ENCODE results near the gene THRA.

The THRA gene

DNA sequence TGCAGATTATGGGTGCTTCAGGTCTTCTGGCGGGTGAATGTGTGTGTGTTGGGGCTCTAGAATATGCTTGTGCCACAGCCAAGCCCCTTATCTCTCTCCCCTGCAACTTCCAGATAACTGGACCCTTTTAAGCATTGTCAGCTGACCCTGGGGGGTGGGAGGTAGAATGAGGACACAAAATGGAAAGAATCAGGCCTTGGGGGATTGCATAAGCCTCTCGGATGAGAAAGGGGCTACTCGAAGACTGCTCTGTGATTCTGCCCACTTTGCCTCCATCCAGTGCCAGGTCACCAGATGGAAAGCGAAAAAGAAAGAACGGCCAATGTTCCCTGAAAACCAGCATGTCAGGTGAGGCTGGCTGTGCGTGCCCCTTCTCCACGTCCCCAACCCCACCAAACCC lies 13.8 kb downstream of the THRA start:
- TF ChIP-seq, protein P1, sequence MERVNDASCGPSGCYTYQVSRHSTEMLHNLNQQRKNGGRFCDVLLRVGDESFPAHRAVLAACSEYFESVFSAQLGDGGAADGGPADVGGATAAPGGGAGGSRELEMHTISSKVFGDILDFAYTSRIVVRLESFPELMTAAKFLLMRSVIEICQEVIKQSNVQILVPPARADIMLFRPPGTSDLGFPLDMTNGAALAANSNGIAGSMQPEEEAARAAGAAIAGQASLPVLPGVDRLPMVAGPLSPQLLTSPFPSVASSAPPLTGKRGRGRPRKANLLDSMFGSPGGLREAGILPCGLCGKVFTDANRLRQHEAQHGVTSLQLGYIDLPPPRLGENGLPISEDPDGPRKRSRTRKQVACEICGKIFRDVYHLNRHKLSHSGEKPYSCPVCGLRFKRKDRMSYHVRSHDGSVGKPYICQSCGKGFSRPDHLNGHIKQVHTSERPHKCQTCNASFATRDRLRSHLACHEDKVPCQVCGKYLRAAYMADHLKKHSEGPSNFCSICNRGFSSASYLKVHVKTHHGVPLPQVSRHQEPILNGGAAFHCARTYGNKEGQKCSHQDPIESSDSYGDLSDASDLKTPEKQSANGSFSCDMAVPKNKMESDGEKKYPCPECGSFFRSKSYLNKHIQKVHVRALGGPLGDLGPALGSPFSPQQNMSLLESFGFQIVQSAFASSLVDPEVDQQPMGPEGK (CRISPR knock-in tag; IDR thresholded peaks at IDR 0.05; ENCODE audit: borderline replicate concordance): no peak
- TF ChIP-seq CSRNP3 (CRISPR knock-in tag; IDR thresholded peaks at IDR 0.05): no peak
- no peak for TF ChIP-seq ZNF8 (CRISPR knock-in tag; IDR thresholded peaks at IDR 0.05)
- TF ChIP-seq ISL1 (CRISPR knock-in tag; IDR thresholded peaks at IDR 0.05): no peak
- TF ChIP-seq CSDC2 (CRISPR knock-in tag; IDR thresholded peaks at IDR 0.05): no peak
- no peak for TF ChIP-seq GLIS3 (CRISPR knock-in tag; IDR thresholded peaks at IDR 0.05)
- TF ChIP-seq, protein P2, sequence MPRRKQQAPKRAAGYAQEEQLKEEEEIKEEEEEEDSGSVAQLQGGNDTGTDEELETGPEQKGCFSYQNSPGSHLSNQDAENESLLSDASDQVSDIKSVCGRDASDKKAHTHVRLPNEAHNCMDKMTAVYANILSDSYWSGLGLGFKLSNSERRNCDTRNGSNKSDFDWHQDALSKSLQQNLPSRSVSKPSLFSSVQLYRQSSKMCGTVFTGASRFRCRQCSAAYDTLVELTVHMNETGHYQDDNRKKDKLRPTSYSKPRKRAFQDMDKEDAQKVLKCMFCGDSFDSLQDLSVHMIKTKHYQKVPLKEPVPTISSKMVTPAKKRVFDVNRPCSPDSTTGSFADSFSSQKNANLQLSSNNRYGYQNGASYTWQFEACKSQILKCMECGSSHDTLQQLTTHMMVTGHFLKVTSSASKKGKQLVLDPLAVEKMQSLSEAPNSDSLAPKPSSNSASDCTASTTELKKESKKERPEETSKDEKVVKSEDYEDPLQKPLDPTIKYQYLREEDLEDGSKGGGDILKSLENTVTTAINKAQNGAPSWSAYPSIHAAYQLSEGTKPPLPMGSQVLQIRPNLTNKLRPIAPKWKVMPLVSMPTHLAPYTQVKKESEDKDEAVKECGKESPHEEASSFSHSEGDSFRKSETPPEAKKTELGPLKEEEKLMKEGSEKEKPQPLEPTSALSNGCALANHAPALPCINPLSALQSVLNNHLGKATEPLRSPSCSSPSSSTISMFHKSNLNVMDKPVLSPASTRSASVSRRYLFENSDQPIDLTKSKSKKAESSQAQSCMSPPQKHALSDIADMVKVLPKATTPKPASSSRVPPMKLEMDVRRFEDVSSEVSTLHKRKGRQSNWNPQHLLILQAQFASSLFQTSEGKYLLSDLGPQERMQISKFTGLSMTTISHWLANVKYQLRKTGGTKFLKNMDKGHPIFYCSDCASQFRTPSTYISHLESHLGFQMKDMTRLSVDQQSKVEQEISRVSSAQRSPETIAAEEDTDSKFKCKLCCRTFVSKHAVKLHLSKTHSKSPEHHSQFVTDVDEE (CRISPR knock-in tag; IDR thresholded peaks at IDR 0.05): no peak
- TF ChIP-seq, protein P3, sequence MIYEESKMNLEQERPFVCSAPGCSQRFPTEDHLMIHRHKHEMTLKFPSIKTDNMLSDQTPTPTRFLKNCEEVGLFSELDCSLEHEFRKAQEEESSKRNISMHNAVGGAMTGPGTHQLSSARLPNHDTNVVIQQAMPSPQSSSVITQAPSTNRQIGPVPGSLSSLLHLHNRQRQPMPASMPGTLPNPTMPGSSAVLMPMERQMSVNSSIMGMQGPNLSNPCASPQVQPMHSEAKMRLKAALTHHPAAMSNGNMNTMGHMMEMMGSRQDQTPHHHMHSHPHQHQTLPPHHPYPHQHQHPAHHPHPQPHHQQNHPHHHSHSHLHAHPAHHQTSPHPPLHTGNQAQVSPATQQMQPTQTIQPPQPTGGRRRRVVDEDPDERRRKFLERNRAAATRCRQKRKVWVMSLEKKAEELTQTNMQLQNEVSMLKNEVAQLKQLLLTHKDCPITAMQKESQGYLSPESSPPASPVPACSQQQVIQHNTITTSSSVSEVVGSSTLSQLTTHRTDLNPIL (CRISPR knock-in tag; IDR thresholded peaks at IDR 0.05; ENCODE audit: low read depth): no peak
- no peak for TF ChIP-seq ZNF70 (CRISPR knock-in tag; IDR thresholded peaks at IDR 0.05)
- no peak for TF ChIP-seq ZC3H10 (CRISPR knock-in tag; IDR thresholded peaks at IDR 0.05)
- no peak for TF ChIP-seq ZNF565 (CRISPR knock-in tag; conservative IDR thresholded peaks at IDR 0.05; ENCODE audit: low read depth)
- TF ChIP-seq ESRRG (CRISPR knock-in tag; IDR thresholded peaks at IDR 0.05): no peak
- TF ChIP-seq RARB (CRISPR knock-in tag; IDR thresholded peaks at IDR 0.05): no peak
- no peak for ATAC-seq

DNA sequence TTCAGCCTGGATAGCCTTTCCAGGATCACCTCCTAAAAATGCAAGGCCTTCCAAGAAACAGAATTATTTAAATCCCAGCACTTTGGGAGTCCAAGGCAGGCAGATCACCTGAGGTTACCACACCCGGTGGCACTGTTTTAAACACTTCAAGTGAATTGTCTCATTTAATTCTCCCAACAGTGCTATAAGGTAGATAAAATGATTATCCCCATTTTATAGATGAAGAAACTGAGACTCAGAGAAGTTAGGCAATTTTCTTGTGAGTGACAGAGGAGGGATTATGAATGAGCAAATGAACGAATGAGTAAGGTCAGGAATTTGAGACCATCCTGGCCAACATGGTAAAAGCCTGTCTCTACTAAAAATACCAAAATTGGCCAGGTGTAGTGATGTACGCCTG lies 16.8 kb downstream of the THRA start:
- ATAC-seq: no peak
- TF ChIP-seq, protein P2 (CRISPR knock-in tag; IDR thresholded peaks at IDR 0.05): no peak
- no peak for TF ChIP-seq TOX (CRISPR knock-in tag; IDR thresholded peaks at IDR 0.05; ENCODE audit: borderline replicate concordance)
- TF ChIP-seq, protein P3 (CRISPR knock-in tag; IDR thresholded peaks at IDR 0.05; ENCODE audit: low read depth): no peak

DNA sequence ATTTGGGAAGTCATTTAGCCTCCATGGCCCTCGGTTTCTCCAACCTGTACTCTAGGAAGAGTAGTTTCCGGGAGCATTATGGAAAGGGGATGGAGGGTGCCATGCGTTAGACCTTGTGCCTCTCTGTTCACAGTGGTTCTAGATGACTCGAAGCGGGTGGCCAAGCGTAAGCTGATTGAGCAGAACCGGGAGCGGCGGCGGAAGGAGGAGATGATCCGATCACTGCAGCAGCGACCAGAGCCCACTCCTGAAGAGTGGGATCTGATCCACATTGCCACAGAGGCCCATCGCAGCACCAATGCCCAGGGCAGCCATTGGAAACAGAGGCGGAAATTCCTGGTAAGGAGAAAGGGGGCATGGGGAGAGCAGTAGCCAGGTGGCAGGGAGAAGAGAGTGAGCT lies 21.7 kb downstream of the THRA start:
- no peak for TF ChIP-seq OSR1 (CRISPR knock-in tag; IDR thresholded peaks at IDR 0.05)
- TF ChIP-seq, protein P3 (CRISPR knock-in tag; IDR thresholded peaks at IDR 0.05; ENCODE audit: low read depth): no peak
- TF ChIP-seq TOX (CRISPR knock-in tag; IDR thresholded peaks at IDR 0.05; ENCODE audit: borderline replicate concordance): no peak
- no peak for TF ChIP-seq ESRRG (CRISPR knock-in tag; IDR thresholded peaks at IDR 0.05)
- TF ChIP-seq, protein P2 (CRISPR knock-in tag; IDR thresholded peaks at IDR 0.05): no peak
- TF ChIP-seq ISL1 (CRISPR knock-in tag; IDR thresholded peaks at IDR 0.05): no peak
- TF ChIP-seq ZC3H10 (CRISPR knock-in tag; IDR thresholded peaks at IDR 0.05): no peak
- no peak for TF ChIP-seq PPARA (CRISPR knock-in tag; IDR thresholded peaks at IDR 0.05; ENCODE audit: borderline replicate concordance)
- TF ChIP-seq CSRNP3 (CRISPR knock-in tag; IDR thresholded peaks at IDR 0.05): no peak
- no peak for TF ChIP-seq TCF4 (CRISPR knock-in tag; IDR thresholded peaks at IDR 0.05; ENCODE audit: borderline replicate concordance)
- no peak for ATAC-seq
